Hematopoietic multipotent progenitor cell treated with erythropoietin and hydrocortisone succinate and interleukin-3 and kit ligand, for 6 days (in vitro differentiated cells): Measurements from ENCODE around the gene DAPK2.

Source experiments
- DNase-seq: peaks from one replicate; pipeline ENCODE4 v3.0.0-alpha.2; 2015

Gene DAPK2

DNA sequence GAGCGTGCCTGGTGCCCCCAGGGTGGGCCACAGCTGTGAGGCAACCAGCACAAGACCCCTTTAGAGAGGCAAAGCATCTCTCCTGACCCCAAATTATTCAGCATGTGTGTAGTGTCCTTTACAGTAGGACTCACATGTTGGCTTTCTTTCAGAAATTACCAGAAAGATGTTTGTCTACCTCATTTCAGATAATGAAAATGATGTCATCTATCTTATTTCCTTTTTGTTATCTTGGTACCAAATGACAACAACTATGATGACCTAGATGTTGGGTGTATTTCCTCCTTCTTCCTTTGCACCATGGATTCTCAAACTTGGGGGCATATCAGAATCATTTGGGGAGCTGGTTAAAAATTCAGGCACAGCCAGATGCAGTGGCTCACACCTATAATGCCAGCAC is 50.5 kb downstream of the DAPK2 start:
- DNase-seq: peak; percentile 28

DNA sequence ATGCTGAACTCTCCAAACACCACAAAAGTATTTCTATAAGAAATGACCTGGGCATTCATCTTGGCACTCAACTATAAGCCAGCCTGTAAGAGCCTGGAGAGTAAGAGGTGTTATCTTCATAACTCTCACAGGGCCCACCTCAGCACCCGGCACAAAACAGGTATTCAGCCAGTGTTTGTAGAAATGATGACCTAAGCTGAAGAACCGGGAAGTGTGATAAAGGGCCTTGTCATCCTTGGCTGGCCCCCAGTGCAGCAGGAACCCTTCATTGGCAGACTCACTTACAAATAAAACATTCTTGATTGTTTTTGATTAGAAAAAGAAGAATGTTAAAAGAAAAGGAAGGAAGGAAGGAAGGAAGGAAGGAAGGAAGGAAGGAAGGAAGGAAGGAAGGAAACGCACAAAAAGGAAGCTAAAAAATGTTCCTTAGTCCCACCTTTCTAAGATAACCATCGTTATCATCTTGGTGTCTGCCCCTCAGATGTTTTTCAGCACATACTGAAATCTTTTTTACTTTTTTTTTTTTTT is 52.1 kb downstream of the DAPK2 start:
- no peak for DNase-seq

DNA sequence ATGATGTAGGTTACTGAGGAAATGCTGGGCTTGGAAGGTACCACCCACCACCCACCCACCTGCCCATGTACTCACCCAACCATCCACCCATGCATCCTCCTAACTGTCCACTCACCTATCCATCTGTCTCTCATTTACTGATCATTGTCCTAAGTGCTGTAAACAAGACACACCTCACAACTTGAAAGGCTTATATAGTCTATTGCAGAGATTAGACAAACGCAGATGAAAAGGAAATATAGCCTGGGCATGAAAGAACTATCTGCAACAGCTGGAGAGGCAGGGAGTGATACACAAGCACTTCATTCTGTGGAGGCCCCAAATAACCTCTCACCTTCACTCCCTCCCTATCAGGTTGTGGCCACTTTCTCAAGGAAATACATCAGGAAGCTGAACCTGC is 54.0 kb downstream of the DAPK2 start:
- DNase-seq: no peak

DNA sequence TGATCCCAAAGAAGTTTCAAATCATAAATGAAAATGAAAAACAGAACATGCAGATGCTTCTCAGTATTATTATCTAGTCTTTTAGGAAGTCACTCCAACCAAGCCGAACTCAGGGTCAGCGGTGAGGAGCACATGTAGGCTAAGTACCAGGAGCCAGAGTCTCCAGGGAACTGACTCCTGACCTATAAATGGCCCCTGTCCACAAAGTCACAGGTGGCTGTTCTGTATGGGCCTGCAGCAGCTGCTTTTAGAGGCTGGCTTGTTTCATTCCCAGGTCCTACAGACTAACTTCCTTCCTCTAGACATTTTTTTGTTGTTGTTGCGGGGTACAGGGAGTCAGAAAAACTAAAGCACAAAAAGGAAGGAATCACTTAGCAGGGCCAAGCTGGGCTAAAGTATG is 54.6 kb downstream of the DAPK2 start:
- DNase-seq: no peak

DNA sequence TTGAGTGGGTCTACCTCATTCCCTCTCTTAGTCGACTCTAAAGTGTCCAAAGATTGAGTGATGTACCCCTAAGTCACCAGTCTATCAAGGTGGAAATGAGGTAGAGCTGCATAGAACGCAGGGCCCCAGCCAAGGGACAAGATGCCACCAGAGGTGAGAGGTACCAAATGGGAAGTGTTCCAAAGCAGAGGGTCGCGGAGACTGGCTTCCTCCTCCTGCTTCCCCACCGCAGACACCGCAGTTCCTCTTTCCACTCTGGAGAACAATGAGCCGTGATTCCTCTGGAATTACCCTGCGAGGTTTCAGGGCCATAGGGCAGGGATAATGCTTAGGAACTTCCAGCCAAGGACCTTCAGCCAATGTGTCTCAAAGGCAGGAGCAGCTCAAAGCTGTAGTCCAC is 55.8 kb downstream of the DAPK2 start:
- no peak for DNase-seq

DNA sequence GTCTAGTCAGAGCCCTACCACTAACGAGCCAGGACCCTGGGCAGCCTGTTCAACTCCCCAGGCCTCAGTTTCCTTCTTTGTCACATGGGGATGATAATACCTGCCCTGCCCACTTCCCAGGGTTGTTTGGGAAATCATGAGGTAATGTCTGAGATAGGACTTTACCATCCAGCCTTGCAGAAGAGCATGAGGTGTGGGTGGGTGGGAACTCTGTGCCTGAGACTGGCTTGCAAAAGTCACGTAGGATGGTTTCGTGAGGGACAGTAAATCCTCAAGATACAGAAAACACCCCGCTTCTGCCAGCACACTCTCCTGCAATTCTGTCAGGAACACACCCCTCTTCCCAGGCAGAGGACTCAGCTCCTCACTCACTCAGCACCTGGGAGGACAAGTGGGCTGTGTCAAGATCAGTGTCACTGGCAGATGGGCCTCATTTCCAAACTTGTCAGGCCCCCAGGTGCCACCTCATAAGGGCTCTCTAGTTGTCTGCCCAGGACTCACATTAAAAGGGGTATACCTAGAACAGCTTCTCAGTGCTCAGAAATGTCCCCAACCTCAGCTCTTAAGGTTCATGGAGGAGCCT is 58.4 kb downstream of the DAPK2 start:
- no peak for DNase-seq

DNA sequence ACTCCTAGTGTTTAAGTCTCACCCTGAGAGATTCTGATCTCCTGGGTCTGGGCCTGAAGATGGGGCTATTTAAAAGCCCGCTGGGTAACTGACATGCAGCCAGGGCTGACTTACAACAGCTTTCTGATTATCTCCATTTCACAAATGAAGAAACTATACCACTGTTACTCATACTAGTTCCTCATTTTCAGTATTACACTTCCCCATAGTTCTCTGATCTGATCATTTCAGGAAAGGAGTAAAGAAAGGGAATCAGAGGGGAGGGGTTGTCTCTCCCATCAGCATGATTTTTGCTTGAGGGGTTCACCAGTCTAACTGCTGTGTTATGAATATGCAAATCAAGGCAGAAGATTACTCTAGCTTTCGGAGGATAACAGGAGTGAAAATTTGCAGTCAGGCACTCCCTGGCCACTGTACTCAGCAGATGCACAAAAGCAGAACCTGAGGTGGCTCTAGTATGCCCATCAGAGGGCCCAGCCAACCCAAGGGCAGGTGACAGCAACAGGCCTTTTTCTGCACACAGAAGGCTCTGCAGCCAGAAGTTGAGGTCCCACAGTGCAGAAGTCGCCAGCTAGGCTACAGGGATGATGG is 59.4 kb downstream of the DAPK2 start:
- peak; percentile 82 for DNase-seq

DNA sequence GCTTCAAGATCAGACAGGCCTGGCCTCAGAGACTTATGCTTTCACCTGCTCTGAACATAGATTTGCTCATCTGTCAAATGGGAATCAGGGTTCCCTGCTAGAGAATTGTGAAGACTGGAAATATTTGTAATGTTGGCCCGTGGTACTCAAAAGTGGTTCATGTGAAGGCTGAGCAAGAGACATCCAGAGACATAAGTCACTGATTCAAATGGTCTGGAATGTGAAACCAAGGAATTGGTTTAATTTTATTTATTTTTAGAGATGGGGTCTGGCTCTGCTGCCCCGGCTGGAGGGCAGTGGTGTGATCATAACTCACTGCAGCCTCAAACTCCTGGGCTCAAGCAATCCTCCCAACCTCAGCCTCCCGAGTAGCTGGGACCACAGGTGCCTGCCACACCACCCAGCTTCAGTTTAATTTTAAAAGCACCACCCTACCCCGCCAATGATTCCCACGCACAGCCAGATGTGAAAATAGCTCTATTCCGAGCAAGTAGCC is 60.1 kb downstream of the DAPK2 start:
- no peak for DNase-seq

DNA sequence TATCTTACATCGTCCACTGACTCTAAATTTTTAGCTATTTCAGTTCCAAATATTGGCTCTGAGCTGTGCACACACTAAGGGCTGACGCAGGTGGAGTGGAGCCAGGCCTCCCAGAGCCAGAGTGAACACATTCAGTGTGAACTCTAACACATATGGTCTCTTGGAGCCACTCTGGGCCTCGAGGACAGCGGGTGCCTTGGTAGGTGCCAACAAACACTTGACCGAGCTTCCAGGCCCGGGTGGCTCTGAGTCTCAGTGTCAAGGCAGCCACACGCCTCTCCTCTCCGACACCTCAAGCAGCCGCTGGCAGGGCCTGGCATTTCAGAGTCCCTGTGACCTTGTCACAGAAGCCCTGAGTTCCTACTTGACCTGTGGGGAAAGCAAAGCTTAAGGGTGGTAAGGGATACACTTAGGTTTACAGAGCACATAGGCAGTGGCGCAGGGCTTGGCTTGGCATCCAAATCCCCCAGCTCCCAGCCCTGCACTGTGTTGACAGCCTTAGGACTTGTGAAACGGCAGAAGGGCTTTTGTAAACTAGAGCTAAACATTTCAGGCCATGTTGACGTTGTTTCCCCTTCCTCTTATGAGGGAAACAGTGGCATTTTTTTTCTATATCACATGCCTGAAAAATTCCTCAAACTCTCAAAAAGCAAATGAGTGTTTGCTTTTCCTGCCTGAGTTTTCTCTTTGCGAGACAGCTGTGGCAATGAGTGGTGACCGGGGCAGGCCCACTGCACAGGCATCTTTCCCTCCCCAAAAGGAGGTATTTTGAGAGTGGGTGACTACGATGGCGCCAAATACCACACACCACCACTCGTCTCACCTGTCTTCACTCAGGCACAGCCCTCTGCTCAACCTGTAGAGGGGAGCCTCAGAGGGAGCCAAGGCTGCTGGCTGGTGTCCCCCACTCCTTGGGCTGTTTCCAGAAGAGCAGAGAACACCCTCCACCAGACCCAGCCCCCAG is 60.8 kb downstream of the DAPK2 start:
- no peak for DNase-seq

DNA sequence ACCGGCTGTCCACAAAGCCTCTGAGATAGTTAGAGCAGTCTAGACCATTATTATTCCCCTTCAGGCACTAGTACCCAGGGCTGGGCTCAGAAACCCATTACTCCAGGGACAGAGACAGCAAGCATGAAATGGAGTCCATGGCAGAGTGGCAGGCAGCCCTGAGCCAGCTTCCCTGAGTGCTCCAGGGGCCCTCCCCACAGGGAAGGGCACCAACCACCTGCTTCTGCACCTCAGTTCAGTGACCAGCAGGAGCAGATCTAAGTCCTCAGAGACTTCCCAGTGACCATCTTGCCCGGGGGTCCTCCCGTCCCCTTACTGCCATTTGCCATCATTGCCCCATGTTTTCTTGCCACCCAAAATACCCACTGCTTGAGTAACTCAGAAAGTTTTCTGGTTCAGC is 62.0 kb downstream of the DAPK2 start:
- no peak for DNase-seq

DNA sequence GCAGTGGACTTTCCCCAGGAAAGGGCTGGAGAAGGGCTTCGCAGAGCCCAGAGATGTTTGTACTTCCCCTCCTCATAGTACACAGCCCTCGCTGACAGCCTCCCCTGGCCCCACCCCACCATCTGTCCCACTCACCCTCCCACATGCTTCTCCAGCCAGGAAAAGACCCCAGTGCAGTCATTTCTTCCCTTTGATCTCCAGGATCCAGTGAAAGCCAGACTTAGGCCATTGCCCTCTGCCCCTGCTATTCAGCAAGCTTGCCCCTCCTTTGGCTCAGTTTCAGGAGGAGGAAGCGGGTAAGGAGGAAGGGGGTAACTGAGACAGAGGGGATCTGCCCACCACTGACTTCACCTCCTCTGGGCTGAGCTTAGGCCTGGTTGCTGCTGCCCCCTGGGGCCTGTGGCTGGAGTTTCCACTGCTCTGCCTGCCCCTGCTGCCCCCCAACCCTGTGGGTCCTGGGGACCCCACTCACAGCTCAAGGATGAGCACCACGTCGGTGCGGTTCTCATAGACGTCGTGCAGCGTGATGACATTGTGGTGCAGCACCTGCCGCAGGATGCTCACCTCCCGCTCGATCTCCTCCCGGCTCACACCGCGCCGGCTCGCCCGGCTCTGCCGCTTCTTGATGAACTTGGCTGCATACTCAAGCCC is 63.1 kb downstream of the DAPK2 start:
- DNase-seq: peak; percentile 26

DNA sequence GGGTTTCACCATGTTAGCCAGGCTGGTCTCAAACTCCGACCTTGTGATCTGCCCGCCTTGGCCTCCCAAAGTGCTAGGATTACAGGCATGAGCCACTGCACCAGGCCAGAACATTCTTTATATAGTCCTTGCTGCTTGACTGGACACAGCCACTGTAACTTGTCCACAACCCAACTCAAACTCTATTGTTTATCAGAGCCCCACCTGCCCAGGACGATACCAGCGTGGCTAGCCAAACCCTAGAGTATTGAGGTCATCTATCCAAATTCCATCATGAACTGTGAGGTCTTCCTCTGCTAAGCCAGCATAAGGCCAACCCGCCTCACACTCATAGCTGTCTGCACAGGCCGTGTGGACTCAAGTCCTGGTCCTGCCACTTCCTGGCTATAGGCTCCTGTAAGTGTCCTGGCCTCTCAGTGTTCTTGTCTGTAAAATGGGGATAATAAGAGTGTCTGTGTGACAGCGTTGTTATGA is 63.9 kb downstream of the DAPK2 start:
- no peak for DNase-seq

DNA sequence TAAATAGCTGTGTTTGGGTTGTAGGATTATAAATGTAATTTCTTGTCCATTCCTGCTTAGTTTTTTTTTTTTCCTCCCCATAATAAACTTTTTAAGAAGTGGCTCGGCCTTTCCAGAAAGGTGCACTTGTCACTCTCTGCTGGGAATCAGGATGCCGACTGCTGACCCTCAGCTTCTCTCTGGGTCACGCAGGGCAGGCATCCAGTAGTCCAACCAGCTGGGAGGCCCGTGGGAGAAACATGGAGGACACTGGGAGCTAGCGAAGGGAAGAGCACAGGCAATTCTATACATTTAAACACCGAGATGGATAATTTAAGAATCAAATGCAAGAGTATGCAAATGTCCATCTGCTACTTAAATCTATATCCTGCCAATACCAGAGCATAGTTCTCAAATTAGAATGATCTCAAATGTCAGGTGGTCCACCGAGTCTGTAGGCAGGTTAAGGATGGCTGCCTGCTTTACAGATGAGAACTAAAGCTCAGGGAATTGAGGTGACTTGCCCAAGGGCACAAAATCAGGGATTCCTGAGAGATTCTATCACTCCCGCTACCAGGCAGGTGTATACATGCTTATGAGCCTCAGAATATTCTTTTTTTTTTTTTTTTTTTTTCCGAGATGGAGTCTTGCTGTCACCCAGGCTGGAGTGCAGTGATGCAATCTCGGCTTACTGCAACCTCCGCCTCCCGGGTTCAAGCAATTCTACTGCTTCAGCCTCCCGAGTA is 64.5 kb downstream of the DAPK2 start:
- no peak for DNase-seq

DNA sequence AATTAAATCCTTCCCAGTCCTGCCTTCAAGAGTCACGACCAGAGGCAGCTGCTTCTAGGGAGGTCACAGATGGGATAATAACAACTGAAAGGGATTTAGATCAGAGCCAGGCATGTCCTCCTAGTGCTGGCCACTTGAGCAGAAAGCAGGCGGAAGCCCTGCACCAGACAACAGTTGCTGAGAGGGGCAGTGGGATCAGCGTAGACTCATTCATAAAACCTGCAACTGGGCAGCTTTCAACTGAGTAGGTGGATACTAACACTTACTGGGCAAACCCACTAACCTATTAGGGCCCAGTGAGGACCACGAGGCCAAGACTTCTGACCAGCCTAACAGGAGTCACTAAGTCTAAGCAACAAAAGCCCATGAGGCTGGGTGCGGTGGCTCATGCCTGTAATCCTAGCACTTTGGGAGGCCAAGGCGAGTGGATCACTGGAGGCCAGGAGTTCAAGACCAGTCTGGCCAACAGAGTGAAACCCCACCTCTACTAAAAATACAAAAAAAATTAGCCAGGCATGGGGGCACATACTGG is 67.0 kb downstream of the DAPK2 start:
- DNase-seq: no peak

DNA sequence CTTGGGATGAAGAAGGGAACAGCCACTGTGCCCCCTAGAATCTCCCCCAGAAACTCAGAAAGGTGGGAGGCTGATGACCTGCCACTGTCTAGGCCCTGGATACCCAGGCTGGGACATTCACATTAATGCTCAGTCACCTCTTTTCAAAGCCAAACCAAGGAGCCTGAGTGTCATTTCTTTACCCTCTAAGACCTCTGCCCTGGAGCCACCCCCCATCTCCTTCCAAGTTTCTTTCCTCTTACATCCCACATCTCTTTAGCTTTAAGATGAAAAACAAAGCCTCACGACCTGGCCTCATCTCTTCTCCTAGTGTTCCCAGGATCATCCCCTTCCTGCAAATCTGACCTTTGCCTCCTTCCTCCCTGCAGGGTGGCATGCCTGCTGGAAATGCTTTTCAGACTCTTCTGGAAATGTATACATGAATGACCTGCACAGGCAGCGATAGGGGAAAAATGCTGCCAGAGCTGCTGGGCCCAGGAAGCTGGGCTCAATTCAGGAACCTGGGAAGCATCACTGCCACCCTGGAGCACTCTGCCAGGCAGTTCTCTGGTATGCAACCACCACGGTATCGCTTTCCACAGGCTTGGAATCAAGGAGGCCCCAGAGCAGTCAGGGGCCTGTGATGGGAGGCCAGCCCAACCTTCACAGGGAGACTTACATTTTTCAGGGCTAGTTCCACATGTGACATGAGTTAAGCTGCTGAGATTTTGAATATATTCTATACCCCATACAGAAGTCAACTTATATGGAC is 67.6 kb downstream of the DAPK2 start:
- DNase-seq: no peak

DNA sequence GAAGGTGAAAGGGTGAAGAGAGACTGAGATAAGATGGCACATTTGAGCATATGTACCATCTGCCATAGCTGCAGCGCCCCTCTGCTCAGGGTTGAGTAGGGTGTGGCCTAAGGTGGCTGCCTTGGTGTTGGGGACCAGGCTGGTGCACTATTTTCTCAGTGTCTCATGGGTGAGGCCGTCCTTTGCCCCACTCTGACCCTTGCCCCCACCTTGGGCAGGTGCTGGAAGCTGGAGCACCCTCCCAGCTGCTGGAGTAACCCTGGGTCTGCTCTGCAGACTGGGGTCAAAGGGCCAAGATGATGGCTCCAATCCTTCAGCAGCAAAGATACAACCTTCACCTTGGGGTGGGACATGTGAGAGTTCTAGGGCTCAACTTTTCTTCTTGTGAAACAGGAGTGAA is 69.2 kb downstream of the DAPK2 start:
- no peak for DNase-seq

DNA sequence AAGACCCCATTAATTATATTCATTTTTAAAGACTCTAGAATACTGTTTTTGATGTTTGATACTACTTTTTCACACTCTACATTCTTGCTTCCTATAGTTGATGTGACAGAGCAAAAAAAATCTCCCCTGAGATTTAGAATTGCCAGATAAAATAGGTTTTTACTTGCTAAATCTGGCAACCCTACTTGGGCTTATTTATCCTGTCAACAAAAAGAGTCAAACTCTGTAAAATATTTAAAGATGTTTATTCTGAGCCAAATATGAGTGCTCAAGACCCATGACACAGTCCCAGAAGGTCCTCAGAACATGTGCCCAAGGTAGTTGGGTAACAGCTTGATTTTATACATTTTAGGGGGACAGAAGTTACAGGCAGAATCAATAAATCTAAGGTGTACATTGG is 72.3 kb downstream of the DAPK2 start:
- no peak for DNase-seq

DNA sequence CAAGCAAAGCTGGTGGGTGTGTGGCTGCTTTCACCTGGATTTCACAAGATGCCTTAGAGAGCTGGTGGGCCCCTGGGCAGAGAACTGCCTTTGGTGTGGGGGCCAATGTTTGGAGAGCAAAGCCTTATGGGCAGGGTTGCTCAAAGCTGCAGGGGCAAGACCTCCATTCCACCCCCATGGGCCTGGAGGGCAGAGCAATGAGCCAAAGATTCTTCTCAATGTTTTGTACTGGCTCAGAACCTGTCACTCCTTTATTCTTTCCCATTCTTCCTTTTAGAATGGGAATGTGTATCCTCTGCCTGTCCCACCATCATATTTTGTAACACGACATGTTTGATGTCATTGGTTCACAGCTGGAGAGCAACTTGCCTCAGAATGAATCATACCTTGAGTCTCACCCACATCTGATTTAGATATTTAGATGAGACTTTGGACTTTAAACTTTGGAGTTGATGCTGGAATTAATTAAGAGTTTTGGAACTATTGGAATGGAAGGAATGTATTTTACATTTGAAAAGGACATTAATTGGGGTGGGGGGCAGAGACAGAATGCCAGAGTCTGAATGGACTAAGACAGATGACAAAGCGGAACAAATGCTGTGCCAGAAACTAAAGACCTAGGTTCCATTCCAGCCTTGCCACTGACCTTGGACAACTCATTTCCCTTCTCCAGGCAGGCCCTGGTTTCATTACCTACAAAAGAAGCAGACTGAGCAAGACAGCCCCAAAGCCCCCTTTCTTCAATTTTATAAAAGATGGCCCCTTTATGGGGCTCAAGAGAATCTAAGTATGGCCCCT is 72.9 kb downstream of the DAPK2 start:
- DNase-seq: no peak

DNA sequence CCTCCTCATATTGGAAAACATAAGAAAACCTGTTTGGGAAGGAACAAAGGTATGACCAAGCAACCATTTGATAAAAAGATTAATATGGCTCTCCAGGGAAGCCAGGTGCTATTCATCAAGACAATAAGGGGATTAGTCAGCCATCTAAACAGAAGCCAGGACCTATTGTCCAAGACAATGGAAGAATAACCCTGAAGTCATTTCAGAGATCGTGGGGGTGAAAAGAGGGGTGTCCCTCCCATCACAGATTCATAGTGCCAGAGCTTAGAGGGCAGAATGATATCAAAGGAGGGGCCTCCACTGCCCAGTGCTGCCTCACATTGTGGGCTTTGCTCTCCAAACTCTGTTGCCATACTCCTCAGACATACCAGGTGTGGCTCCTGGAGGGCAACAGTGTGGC is 73.5 kb downstream of the DAPK2 start:
- no peak for DNase-seq

DNA sequence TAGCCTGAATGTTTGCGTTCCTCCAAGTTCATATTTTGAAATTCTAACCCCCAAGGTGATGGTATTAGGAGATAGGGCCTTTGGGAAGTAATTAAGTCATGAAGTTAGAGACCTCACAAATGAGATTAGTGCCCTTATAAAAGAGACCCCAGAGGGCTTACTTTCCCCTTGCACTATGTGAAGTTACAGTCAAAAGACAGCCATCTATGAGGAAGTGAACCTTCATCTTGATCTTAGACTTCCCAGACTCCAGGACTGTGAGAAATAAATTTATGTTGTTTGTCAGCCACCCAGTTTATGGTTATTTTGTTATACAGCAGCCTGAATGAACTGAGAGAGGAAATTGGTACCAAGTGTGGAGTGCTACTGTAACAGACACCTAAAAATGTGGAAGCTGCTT is 74.4 kb downstream of the DAPK2 start:
- no peak for DNase-seq

DNA sequence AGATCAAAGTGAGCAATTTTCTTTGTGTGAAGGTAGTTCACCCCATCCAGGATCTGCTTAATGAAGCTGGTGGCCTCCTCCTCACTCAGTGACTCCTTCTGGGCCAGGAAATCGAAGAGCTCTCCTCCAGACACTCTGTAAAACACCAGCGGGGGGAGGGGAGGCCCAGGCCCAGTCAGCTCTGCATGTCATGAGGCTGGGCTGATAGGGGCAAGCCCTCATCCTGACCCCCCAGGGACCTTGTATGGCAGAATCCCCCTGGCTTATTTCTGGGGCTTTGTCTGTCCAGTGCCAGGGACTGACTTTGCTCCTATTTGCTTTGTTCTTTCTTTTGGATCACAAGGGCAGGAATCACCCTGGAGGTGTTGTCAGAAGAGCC is 74.9 kb downstream of the DAPK2 start:
- no peak for DNase-seq
